ENCODE measurements around the gene TIMP2.

DNA sequence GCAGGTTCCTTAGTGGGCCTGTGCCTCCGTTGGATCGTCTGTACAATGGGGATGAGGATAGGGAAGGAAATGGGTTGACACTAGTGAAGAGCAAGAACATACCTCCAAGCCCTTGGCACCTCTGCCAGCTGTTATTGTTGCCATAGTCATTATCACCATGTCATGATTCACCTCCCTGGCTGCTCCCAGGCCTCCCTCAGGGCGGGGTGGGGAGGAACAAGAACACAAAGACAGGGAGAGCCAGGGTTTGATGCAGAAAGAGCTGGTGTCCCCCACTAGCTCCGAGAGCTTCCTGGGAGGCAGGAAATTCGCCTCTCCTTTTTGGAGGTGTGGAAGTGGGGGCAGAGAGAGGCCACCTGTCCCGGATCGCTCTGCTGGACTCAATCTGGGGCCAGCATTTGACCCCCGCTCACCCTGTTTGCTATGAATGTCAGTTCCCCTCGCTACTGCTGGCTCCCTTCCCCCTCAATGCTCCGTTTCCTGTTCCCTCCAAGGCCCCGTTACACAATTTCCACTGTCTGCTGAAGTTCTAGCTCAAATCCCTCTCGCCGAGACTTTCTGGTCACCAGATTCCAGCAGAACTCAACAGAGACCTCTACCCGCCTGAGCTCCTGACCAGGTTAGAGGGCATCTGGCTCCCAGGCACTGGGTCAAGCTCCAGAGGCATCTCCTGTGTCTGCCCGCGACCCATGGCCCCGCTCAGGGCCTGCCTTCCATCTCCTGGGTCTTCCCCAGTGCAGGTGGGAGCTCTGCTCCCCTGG, 9.1 kb downstream of the TIMP2 start:
- TF ChIP-seq GATA3 (IDR thresholded peaks at IDR 0.05; ENCODE audit: low read depth, low read length): no peak
- no peak for TF ChIP-seq GATA2 (IDR thresholded peaks at IDR 0.05; ENCODE audit: low read depth, low read length)
